GM04503 (cell line): ENCODE measurements around the gene KMT2B.
"Not testable (repeated sequence)": the region's sequence is repeated elsewhere in the genome, so short reads cannot be mapped to it uniquely, and the experiment has no call there.

Experiments
- DNase-seq: peaks from one replicate; pipeline ENCODE4 v3.0.0-alpha.2; 2012; ENCODE audit warnings: low read depth

KMT2B gene

DNA sequence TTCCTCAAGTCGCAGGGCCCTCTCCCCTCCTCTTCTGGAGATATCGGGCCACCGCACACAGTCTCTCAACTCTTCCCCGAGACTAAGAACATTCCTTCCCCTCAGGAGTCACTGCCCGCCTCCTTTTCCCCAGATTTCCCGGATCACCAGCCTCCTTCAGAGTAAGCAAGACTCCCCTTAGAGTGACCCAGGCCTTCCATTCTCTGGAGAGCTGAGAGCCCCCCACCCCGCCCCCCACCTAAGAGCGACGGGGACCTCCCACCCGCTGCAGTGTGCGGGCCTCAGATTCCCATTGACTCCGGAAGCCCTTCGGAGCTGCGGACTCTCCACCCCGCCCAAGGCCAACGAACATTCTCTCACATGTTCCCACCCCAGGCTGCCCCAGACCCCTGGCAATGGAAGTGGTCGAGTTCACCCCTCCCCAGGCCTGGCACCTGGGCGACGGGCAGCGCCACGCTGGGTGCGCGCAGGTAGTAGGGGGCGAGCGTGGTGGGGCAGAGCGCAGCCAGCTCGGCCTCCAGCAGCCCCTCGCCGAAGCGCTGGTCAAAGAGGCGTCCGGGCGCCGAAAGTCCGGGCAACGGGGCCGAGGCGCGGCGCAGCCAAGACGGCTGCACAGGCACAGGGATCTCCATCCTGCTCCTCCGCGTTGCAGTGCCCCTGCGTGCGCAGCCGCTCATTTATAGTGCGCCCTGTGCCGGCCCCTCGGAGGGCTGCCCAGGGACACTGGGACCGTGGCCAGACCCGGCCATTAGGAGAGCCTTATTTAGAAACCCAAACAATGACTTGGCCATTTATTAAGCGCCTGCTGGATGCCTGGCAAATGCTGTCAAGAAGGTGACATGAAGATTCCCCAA lies 38.8 kb downstream of the KMT2B start, which contains the start of gene HSPB6:
TSS of gene HSPB6 (minus strand) at position 653 of the 854 bp plus-strand sequence. CDS start at position 632, 21 bp downstream.
- DNase-seq = no peak

DNA sequence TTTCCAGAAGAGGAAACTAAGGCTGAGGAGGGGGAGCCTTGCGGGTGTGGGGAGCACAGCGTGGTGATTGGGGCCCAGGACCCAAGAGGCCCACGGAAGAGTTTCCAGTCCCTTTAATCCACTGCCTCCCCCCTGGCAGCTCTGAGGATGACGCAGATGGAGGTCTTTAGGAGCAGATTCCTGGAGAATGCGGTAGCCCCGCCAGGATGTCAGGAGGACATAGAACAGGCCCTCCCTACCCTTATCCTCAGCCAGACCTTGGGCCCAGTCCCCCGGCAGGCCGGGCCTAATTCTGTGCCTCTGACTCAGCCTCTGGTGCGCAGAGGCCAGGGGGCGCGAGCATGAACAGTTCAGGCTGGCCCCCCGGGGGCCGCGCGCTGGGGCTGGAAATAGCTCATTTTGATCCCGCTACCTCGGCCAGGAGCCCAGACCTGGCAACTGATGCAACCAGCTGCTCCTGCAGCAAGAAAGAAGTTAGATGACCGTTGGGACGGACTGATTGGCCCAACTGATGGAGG lies 39.5 kb downstream of the KMT2B start:
- peak; percentile 64 for DNase-seq

DNA sequence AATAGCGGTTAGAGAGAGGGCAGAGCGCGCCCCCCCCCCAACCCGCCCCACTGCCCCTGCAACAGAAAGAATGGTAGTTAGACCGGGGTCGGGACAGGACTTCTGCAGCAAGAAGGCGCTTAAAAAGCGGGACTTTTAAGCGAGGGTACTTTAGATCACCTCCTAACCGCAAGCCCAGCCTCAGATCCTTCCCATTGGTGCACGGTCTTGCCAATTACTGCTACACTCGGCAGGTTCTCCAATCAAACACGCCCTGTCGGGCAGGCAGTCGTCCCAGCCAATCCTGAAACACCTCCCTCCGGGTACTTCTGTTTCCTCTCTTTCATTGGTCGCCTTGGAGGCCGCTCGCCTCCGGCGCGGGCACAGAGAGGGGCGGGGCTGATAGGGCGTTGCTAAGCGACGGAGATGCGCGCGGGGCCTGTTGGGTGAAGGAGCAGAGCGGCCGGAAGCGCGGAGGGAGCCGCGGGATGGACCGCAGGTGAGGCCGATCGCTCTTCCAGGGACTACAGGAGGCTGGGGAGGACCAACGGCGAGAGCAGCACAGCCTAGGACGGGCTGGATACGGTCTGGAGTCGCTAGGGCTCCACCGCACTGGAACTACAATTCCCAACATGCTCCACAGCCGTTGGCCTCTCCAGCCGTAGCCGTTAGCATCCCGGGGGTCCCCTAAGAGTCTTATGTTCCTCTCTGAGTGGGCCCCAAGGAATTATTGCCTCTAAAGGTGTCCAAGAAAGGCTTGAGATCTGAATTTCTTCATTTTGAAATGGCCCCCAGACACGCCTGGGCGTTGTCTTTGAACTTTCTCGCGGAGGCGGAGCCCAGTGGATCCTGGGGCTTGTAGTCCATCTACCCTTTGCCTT lies 40.2 kb downstream of the KMT2B start, which contains the start of gene PROSER3:
TSS of gene PROSER3 (plus strand) at position 428 of the 860 bp plus-strand sequence. CDS start at position 468, 40 bp downstream.
- peak; percentile 97 for DNase-seq

DNA sequence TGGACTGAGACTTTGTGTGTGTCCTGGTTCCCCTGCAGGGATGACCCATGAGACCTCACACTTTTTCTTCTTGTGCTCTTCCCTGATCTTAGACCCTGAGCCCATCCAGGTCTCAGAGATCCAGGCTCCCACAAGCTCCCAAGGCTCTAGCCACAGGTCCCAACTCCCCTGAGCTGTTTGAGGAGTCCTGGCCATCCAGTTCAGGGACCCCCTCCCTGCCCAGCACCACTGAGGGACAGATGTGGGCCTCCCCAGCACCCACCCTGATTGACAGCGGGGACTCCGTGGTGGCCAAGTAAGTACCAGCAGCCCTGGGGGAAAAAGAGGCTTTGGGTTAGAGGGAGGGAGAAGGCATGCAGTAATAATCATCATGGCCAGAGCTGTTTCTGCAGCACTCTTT lies 41.9 kb downstream of the KMT2B start:
- DNase-seq = no peak

DNA sequence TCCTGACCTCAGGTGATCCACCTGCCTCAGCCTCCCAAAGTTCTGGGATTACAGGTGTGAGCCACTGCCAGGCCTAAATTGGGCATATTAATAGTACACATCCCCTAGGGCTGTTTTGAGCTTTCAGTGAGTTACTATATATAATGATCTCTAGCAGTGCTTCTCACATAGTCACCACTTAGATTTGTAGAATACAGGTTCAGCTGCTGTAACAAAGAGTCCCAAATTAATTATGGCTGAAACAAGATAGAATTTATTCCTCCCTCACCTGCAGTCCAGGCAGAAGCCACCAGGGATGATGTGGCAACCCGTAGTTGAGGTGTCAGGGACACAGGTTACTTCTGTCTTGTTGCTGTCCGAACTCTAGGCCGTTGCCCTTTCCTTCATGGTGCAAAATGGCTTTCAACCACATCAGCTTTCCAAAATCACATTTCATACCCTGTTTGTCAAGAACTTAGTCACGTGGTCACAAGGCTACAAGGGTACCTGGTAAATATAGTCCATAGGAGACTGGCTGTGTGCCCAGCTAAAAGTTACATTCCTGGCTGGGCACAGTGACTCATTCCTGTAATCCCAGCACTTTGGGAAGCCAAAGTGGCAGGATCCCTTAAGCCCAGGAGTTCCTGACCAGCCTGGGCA lies 43.0 kb downstream of the KMT2B start:
- no peak for DNase-seq

DNA sequence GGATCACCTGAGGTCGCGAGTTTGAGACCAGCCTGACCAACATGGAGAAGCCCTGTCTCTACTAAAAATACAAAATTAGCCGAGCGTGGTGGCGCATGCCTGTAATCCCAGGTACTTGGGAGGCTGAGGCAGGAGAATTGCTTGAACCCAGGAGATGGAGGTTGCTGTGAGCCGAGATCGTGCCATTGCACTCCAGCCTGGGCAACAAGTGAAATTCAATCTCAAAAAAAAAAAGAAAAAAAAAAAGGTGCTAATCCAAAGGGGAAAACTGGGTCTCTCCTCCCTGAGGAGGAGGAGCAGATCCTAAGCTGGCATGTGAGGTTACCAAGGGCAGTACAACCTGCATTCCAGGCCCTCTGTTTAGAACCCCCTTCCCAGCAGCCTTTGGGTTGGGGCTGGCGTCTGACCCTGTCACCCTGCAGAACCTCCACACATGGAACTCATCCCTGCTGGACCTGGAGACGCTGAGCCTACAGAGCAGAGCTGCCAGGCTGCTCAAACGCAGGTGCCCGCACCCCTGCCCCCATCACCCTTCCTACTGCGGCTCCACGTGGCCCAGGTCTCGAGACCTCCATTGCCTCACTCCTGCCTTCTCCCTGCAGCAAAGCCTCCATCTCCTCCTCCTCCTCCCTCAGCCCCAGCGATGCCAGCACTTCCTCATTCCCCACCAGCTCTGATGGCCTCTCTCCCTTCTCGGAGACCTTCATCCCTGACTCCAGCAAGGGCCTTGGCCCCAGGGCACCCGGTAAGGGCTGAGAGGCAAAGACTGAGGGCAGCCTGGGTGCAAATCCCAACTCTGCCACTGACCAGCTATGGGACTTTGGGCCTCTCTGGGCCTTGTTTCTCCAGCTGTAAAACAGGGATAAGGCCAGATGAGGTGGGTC lies 46.9 kb downstream of the KMT2B start:
- no peak for DNase-seq

DNA sequence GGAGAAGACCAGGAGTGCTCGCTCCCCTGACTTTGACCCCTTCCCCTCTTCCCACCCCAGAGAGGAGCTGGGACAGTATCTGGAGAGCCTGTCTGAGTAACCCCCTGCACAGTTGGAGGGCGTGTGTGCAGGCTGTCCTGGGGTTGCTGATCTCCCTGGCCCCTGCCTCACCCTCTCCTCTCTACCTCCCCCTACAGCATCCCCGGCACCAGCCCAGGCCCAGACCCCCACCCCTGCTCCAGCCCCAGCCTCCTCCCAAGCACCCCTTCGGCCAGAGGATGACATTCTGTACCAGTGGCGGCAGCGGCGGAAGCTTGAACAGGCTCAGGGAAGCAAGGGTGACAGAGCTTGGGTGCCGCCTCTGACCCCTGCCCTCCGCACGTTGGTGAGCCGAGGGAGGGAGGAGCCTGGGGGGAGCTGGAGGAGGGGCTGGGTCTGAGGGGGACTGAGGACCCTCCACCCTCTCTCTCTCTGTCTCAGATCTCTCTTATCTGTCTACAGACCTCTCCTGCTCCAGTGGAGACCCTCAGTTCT lies 48.8 kb downstream of the KMT2B start:
- DNase-seq = no peak

DNA sequence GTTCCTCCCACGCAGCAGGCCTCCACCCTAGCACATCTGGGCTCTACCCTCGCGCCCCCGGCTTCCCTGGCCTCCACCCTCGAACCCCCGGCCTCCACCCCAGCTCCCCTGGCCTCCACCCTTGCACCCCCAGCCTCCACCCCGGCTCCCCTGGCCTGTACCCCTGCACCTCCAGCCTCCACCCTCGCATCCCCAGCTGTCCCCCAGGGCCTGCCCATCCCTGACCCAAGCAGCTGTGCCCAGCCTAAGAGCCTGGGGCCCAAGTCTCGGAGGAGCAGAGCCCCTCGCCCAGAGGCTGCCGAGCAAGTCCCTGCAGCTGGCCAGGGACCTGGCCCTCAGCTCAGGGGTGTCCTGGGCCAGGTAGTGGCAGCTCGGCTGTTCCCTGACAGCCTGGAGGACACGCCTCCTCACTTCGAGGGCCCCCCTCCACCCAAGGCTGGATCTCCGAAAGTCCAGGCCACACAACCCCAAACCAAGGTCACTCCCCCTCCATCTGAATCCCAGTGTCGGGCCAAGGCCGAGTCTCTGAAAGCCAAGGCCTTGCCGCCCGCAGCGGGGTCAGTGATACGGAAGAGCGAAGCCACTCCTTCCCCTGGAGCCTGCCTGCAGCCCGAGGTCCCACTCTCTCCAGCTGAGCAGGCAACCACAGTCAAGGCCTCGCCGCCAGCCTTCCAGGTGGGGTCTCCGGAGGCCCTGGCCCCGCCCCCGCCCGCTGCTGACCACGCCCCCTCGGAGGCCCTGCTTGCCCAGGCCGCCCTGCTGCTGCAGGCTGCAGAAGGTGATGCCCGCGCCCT lies 49.7 kb downstream of the KMT2B start:
- no peak for DNase-seq

DNA sequence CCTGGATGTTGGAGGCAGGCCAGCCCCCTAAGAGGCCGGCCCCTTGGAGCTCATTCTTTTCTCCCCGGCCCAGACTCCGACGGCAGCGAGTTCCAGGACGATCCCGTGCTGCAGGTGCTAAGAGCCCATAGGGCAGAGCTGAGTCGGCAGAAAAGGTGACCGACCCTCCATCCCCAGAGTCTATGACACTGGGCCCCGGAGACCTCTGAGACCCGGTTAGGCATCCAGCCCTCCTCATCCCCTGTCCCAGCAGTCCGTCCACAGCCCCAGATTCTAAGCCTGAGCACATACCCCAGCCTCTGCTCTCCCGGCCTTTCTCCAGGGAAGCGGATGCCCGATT lies 50.2 kb downstream of the KMT2B start:
- DNase-seq = no peak

DNA sequence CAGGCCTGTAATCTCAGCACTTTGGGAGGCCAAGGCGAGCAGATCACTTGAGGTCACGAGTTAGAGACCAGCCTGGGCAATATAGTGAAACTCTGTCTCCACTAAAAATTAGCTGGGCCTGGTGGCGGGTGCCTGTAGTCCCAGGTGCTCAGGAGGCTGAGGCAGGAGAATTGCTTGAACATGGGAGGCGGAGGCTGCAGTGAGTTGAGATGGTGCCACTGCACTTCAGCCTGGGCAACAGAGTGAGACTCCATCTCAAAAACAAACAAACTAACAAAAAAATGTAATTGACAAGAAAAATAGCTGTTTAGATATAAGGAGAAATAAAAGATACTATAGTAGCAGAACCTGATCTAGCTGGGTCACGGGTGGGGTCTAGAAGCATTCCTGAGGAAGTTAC lies 54.6 kb downstream of the KMT2B start:
- DNase-seq = not testable (repeated sequence)

DNA sequence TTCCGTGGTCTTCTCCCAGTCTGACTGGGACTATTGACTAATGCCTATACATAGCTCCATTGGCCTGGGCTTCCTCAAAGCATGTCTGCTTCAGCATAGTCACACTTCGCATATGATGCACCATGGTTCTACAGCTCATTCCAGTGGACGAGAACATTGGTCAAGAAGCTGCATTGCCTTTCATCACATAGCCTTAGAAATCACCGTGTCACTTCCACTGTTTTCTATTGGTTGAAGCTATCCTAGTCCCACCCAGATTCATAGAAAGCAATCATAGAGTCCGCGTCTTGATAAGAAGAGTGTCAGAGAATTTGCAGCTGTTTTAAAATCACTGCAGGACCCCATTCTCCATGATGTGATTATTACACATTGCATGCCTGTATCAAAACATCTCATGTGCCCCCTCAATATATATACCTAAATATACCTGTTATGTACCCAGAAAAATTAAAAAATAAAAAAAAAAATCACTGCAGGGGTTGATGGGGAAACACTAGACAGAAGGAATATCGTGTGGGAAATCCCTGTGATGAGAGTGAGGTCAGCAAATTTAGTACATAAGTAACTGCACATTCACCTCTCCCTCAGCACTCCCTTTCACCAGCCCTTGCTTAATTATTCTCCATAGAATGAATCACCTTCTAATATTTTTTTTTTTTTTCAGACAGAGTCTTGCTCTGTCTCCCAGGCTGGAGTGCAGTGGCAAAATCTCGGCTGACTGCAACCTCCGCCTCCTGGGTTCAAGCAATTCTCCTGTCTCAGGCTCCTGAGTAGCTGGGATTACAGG lies 55.4 kb downstream of the KMT2B start:
- DNase-seq = no peak

DNA sequence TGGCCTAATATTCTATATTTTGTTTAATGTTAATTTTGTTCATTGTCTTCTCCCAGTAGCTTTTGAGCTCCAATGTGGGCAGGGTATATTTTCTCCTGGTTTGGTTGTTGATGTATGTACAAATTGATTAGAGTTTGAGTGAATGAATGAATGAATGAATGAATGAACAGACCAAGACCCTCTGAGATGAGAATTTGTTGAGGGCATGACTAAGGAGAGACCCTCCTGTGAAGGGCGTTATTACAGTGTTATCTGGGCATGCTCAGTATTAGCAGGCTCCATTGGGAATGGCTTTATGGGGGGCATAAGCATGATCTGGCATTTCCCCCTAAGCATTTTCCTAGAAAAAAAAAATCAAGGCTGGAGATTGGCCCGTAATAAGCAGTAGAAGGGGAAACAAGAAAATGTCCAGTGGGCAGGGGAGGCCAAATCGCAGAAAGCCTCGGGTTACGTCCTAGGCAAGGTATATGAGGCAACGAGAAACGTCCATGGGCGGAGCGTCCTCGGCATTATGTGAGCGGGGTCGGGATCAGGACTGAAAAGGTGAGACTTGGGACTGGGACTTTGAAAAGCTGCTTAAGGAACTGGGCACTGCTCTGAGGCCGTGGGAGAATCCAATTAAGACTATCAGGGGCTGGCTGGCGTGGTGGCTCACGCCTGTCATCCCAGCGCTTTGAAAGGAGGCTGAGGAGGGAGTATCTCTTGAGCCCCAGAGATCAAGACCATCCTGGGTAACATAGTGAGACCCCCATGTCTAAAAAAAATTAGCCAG lies 56.7 kb downstream of the KMT2B start:
- DNase-seq = no peak

DNA sequence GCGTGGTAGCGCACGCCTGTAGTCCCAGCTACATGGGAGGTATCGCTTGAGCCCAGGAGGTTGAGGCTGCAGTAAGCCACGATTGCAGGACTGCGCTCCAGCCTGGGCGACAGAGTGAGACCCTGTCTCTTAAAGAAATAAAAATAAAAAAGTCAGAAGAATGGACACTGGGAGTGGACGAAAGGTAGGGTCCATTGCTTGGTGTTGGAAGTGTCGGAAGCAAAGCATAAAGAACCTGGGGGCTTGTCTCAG lies 57.2 kb downstream of the KMT2B start:
- DNase-seq = no peak

DNA sequence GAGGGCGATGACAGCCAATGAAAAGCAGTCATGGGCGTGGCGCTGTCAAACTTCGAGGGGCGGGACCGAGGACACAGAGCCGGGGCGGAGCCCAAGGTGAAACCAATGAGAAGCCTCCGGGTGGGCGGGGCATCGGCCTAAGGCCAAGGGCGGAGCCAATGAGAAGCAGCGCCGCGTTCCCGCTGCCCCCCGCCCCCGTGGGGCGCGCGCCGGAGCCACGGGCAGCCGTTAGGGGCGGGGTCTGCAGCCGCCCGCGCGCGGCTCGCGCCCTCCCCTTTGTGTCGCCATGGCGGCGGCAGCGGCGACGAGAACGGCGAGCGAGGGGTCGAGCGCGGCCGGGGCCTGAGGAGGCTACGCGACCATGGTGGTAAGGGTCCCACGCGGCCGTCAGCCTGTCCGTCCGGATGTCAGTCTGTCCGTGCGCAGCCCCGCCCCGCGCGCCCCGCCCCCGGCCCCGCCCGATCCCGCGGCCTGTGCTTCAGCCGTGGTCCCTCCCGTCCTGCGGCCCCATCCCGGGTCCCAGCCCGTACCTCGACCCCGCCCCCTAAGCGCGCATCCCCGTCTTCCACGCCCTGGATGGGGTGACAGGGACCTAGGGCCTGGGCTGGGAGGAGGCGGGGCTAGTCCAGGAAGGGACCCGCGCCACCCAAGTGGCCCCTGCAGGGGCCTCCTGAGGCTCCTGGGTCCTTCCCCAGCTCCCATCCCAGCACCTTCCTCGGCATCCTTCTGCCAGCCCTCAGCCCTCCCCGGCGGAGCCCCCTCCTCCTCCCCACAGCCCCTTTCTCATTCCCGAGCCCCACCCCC lies 57.7 kb downstream of the KMT2B start, which contains the start of gene ARHGAP33:
TSS of gene ARHGAP33 (plus strand) at position 267 of the 804 bp plus-strand sequence. CDS start at position 362, 95 bp downstream.
- peak; percentile 66 for DNase-seq

DNA sequence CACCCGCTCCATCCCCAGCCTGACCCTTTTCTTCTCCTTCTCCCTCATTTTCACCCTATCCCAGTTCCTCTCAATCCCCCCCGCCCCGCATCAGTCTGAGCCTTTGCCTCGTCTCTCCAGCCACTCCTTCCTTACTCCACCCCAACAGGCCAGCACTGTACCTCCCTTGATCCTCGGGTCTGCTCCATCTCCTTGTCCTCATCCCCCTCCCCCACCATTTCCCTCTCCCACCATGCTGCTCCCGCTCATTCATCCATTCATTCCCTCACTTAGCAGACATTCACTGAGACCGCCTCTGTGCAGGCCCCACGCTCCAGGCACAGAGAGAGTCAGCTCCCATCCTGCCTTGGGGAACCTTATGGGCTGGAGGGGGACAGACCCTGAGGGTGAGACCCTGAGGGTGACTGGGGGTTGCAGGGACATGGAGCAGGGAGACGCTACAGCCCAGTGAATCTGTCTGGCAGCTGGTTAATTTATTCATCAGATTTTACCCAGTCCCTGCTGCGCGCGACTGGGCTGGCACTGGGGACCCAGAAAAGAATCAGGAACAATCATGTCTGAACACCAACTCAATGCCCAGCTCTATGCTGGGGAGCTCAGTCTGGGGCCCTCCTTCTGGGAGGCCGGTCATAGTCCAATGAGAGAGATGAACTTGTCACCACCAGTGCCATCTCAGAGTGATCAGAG lies 58.4 kb downstream of the KMT2B start:
- no peak for DNase-seq

DNA sequence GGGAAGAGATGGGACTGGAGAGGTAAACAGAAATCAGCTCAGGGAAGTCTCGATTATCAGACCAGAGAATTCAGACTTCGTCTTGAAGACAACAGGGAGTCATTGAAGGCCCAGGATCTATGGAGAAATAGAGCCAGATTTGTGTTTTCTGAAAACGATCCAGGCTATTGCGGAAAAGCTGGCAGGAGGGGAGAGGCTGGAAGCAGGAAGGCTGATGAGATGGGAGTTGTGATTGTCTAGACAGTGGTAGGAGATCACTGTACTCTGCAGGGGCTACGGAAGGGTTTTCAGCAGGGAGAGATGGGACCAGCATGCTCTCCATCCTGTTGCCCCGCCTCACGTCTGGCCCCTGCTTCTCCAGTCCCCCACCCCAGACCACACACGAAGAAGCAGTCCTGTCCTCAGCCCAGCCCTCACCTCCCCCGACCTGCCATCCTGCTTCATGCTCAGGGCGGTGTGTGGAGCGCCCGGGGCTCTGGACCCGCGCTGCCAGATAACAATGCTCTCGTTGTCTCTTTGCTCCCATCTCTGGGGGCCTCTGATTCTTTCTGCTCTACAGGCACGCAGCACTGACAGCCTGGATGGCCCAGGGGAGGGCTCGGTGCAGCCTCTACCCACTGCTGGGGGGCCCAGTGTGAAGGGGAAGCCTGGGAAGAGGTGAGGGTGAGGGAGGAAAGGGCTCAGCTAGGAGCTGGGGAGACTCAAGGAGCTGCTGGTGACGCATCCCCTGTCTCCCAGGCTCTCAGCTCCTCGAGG lies 59.5 kb downstream of the KMT2B start:
- DNase-seq = no peak
